Endothelial cell of umbilical vein (primary cell): Measurements from ENCODE around the gene USP8. TPM values are rescaled to one million over a fixed set of nuclear protein-coding genes. Genes with fewer than 3 reads are reported as not detected.

Experiments used
- BruUV-seq: library from RNA; stranded (reverse); fragments of 400-500 nt; replicated peaks from 2 replicates; lab custom pipeline; 2021; lab: Mats Ljungman, UMichigan
- CTCF ChIA-PET: fragments of 300-600, 350-600 bp; sonication (Branson Sonifier 250); formaldehyde crosslinking; loops from one replicate; lab custom pipeline; 2021; ENCODE audit warnings: antibody characterized with exemption, inconsistent platforms; lab: Charles Lee
- POLR2A ChIA-PET: fragments of 300-600, 350-600 bp; sonication (Branson Sonifier 250); formaldehyde crosslinking; loops from one replicate; lab custom pipeline; 2021; ENCODE audit warnings: antibody characterized with exemption, inconsistent platforms; lab: Charles Lee
- DNase-seq: peaks from one replicate; pipeline ENCODE4 v3.0.0-alpha.2; 2011; ENCODE audit warnings: low read depth, low spot score
- FAIRE-seq: peaks from 2 replicates; lab custom pipeline; 2011; peaks lifted over from hg19 to GRCh38; lab: Jason Lieb, UNC
- H2AFZ ChIP-seq: 2 replicates; pipeline ENCODE4 v1.6.0; 2012; ENCODE audit warnings: low read depth, low read length, control low read depth, inconsistent platforms
- H3K27ac ChIP-seq: 2 replicates; pipeline ENCODE4 v1.5.1; 2011; ENCODE audit warnings: low read depth, mild to moderate bottlenecking, control low read depth, low read length, moderate library complexity; ENCODE audit not compliant: insufficient read depth
- H3K27me3 ChIP-seq, 2 experiments: 2 replicates each; pipeline versions ENCODE4 v1.6.0 to v1.6.1; 2011; ENCODE audit warnings: low read length in 2 of 2, mixed read lengths in 1 of 2; ENCODE audit not compliant: control insufficient read depth in 2 of 2, insufficient read depth in 2 of 2
- H3K36me3 ChIP-seq, 2 experiments: 2 replicates in 1 of 2; 3 replicates in 1 of 2; pipeline ENCODE4 v1.5.1; 2011; ENCODE audit warnings: low read length in 2 of 2, mild to moderate bottlenecking in 1 of 2, moderate library complexity in 1 of 2; ENCODE audit not compliant: control insufficient read depth in 2 of 2, insufficient read depth in 2 of 2; ENCODE audit errors: extremely low read depth in 1 of 2
- H3K4me1 ChIP-seq: 3 replicates; pipeline ENCODE4 v1.5.1; 2011; ENCODE audit warnings: mild to moderate bottlenecking, low read length; ENCODE audit not compliant: control insufficient read depth, insufficient read depth; ENCODE audit errors: extremely low read depth
- H3K4me2 ChIP-seq: 2 replicates; pipeline ENCODE4 v1.6.1; 2011; ENCODE audit warnings: low read length, control low read depth, mixed read lengths; ENCODE audit not compliant: insufficient read depth
- H3K4me3 ChIP-seq, 3 experiments: fragments of 200-600 bp in 1 of 3; sonication (generic), shearing (Covaris generic) in 1 of 3; replicated peaks in 1 of 3; 2 replicates each; pipeline ENCODE4 v1.5.1; 2011 to 2016; ENCODE audit warnings: control low read depth in 3 of 3, low read length in 3 of 3, mild to moderate bottlenecking in 2 of 3, inconsistent platforms in 1 of 3, low read depth in 1 of 3, moderate library complexity in 1 of 3; ENCODE audit not compliant: insufficient read depth in 1 of 3
- H3K79me2 ChIP-seq: 2 replicates; pipeline ENCODE4 v1.6.0; 2012; ENCODE audit warnings: low read length, inconsistent platforms; ENCODE audit not compliant: control insufficient read depth, insufficient read depth
- H3K9ac ChIP-seq: replicated peaks from 2 replicates; pipeline ENCODE3; 2011; ENCODE audit warnings: low read length, control low read depth; ENCODE audit not compliant: insufficient read depth; ENCODE audit errors: extremely low read depth
- H3K9me1 ChIP-seq: replicated peaks from 3 replicates; pipeline ENCODE4 v1.6.0; 2011; ENCODE audit warnings: mild to moderate bottlenecking, low read length; ENCODE audit not compliant: control insufficient read depth, insufficient read depth; ENCODE audit errors: extremely low read depth
- H3K9me3 ChIP-seq: replicated peaks from 2 replicates; pipeline ENCODE4 v1.5.1; 2012; ENCODE audit warnings: low read length, inconsistent platforms; ENCODE audit not compliant: control insufficient read depth, insufficient read depth
- H4K20me1 ChIP-seq: replicated peaks from 2 replicates; pipeline ENCODE3; 2011; ENCODE audit warnings: mild to moderate bottlenecking, low read length; ENCODE audit not compliant: control insufficient read depth, insufficient read depth; ENCODE audit errors: extremely low read depth
- CTCF ChIP-seq, 2 donors: IDR thresholded peaks; 1 replicate in 1 of 2; 2 replicates in 1 of 2; pipeline ENCODE4 v1.5.1; 2011; ENCODE audit warnings: low read length in 2 of 2, mild to moderate bottlenecking in 2 of 2, moderate library complexity in 2 of 2, control low read depth in 1 of 2, inconsistent platforms in 1 of 2, low read depth in 1 of 2; ENCODE audit not compliant: insufficient read depth in 1 of 2; ENCODE audit errors: extremely low read depth in 1 of 2
- EZH2 ChIP-seq: IDR thresholded peaks from 2 replicates; pipeline ENCODE4 v1.6.1; 2012; ENCODE audit warnings: borderline replicate concordance, low read depth, mild to moderate bottlenecking, moderate library complexity, low read length, inconsistent platforms; ENCODE audit not compliant: severe bottlenecking
- FOS ChIP-seq: IDR thresholded peaks from 2 replicates; pipeline ENCODE4 v1.6.1; 2011; ENCODE audit warnings: mild to moderate bottlenecking, low read length, moderate library complexity, borderline replicate concordance; ENCODE audit not compliant: insufficient read depth
- GATA2 ChIP-seq: IDR thresholded peaks from 2 replicates; pipeline ENCODE4 v1.7.0; 2011; ENCODE audit warnings: low read depth, mild to moderate bottlenecking, moderate library complexity, mixed read lengths, low read length; ENCODE audit not compliant: insufficient read length, insufficient read depth
- JUN ChIP-seq: IDR thresholded peaks from 2 replicates; pipeline ENCODE4 v1.6.1; 2011; ENCODE audit warnings: borderline replicate concordance, low read depth; ENCODE audit not compliant: insufficient read length, insufficient read depth
- MYC ChIP-seq: IDR thresholded peaks from one replicate; pipeline ENCODE4 v1.6.1; 2011; ENCODE audit warnings: mild to moderate bottlenecking, low read depth, low read length
- POLR2A ChIP-seq: IDR thresholded peaks from 2 replicates; pipeline ENCODE4 v1.6.1; 2012; ENCODE audit warnings: low read depth, mild to moderate bottlenecking, control low read depth, low read length
- POLR2AphosphoS5 ChIP-seq: IDR thresholded peaks from 2 replicates; pipeline ENCODE4 v1.6.1; 2012; ENCODE audit warnings: low read depth, mild to moderate bottlenecking, control low read depth, low read length, moderate library complexity; ENCODE audit not compliant: insufficient read depth
- dilution Hi-C: fragments of 300-500 bp; cut with MboI; formaldehyde crosslinking; loops from one replicate; pipeline ENCODE4 v1.15.0; 2019; ENCODE audit warnings: low sequenced_read_pairs; ENCODE audit not compliant: extremely low pct_ligation_motif_present
- intact Hi-C: fragments of 100-400 bp; cut with micrococcal nuclease; formaldehyde crosslinking; loops from one replicate; pipeline ENCODE4 v1.10.0; 2022
- polyA plus RNA-seq, 4 experiments: library from polyadenylated mRNA; depleted of rRNA in 3 of 4; stranded (reverse) in 3 of 4; unstranded in 1 of 4; fragments of >200 nt; gene quantifications; 2 replicates each; pipeline versions ENCODE4 v1.2.1 to v1.2.3, GENCODE V29; 2011 to 2012; ENCODE audit warnings: missing spikeins in 1 of 4
- total RNA-seq: library from RNA; stranded (reverse); gene quantifications from 2 replicates; pipeline ENCODE4 v1.2.3, GENCODE V29; 2021
- TF ChIP-seq, protein P1 (sequence below): IDR thresholded peaks from 2 replicates; pipeline ENCODE4 v1.6.1; 2011; ENCODE audit not compliant: insufficient read depth, insufficient read length

USP8 gene
- total and polyA plus RNA-seq, 2 donors (not counting 3 experiments of a cell fraction or from before 2014, with no cell fraction given), result 19.0 to 44.8 TPM

GRCh38 chr15:50552238-50552637, 128.0 kb downstream of the USP8 start:
- ChIA-PET POLR2A (no interaction called here), CTCF (no interaction called here)
- Histone ChIP-seq H3K4me3 (no peak overlapping the region), H3K4me1 (no peaks in the 10 kb centered on the region), H3K9me1 (no peaks in the 10 kb centered on the region), H3K9ac (no peak overlapping the region), H3K27ac (no peak overlapping the region), H3K79me2 (no peaks in the 10 kb centered on the region), H3K4me2 (no peak overlapping the region), H3K9me3 (no peaks in the 10 kb centered on the region), H2AFZ (no peak overlapping the region), H3K27me3 (no peaks in the 10 kb centered on the region), H3K36me3 (no peaks in the 10 kb centered on the region), H4K20me1 (no peaks in the 10 kb centered on the region)
- dilution Hi-C loops (no loop called here), intact Hi-C loops (no loop called here)
- no peak for FAIRE-seq
- TF ChIP-seq JUN (no peak), GATA2 (no peak), POLR2AphosphoS5 (no peak), POLR2A (no peak), FOS (no peak), MYC (no peak), CTCF (IDR thresholded peaks at IDR 0.05; ENCODE audit: extremely low read depth in 1 of 2, insufficient read depth in 1 of 2, low read depth in 1 of 2, low read length in 2 of 2) (no peak), EZH2 (no peak)
- TF ChIP-seq, protein P1, sequence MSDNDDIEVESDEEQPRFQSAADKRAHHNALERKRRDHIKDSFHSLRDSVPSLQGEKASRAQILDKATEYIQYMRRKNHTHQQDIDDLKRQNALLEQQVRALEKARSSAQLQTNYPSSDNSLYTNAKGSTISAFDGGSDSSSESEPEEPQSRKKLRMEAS, result no peak
- BruUV-seq, result no TSS peak
- no peak for DNase-seq
